Activated CD4-positive, alpha-beta memory T cell treated with anti-CD3 and anti-CD28 coated beads for 36 hours (primary cell): ENCODE data around the gene CAPN8. TPM values are rescaled to one million over a fixed set of nuclear protein-coding genes. Genes with fewer than 3 reads are reported as not detected.

Experiments
- CTCF ChIA-PET: fragments of 350-600 bp; sonication (Branson Sonifier 250); formaldehyde crosslinking; loops from one replicate; lab custom pipeline; 2021; ENCODE audit warnings: antibody characterized with exemption, inconsistent platforms; lab: Charles Lee
- POLR2A ChIA-PET: fragments of 350-600 bp; sonication (Branson Sonifier 250); formaldehyde crosslinking; loops from one replicate; lab custom pipeline; 2021; ENCODE audit warnings: antibody characterized with exemption; lab: Charles Lee
- DNase-seq: peaks from one replicate; pipeline ENCODE4 v3.0.0-alpha.2; 2020
- H3K27ac Mint-ChIP-seq: one replicate; pipeline ENCODE4 v1.8.0; 2021; ENCODE audit warnings: mixed read lengths
- H3K27me3 Mint-ChIP-seq: one replicate; pipeline ENCODE4 v1.8.0; 2021; ENCODE audit warnings: mixed read lengths
- H3K36me3 Mint-ChIP-seq: one replicate; pipeline ENCODE4 v1.8.0; 2021; ENCODE audit warnings: mixed read lengths
- H3K4me1 Mint-ChIP-seq: one replicate; pipeline ENCODE4 v1.8.0; 2021; ENCODE audit warnings: low read depth, mixed read lengths
- H3K4me3 Mint-ChIP-seq: one replicate; pipeline ENCODE4 v1.8.0; 2021; ENCODE audit warnings: mild to moderate bottlenecking, mixed read lengths
- H3K9me3 Mint-ChIP-seq: one replicate; pipeline ENCODE4 v1.8.0; 2021; ENCODE audit warnings: mixed read lengths
- intact Hi-C: fragments of 100-400 bp; cut with micrococcal nuclease; formaldehyde crosslinking; loops from one replicate; pipeline ENCODE4 v1.15.1; 2023
- total RNA-seq, 2 experiments: library from RNA; stranded (reverse); gene quantifications; one replicate each; pipeline ENCODE4 v1.2.3, GENCODE V29; 2021

CAPN8 gene
- total RNA-seq, 2 experiments from 2014 or later, result not detected

DNA sequence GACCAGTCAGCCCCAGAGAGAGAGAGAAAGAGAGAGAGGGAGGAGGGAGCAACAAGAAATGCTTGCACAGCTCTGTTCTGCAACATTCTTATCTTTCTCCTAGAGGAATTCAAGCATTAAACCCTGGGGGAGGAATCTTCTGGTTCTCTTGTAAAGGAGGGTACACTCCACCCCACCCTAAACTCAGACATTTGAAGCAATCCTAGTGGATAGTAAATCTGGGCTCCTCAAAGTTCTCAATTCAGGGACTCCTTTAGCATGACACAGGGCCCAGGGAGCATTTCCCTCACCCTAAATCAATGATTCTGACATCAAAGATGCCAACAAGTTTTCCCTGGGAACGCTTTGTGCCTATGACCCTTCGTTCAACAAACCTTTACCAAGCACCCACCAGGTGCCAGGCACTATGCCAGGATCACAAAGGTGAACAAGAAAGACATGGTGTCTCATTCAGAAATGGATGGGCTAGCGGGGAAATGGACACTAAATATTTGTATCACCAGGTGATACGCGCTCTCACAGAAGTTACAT is 35.0 kb upstream of the CAPN8 start:
- Mint-ChIP-seq H3K4me3 (no peak overlapping the region), H3K4me1 (peaks cover 35% of the 10 kb centered on the region), H3K27ac (peak overlapping the region; percentile 65), H3K27me3 (peaks cover 4% of the 10 kb centered on the region), H3K9me3 (no peaks in the 10 kb centered on the region), H3K36me3 (no peaks in the 10 kb centered on the region)
- no peak for DNase-seq
- POLR2A ChIA-PET, result interaction anchor here (1.1 kb wide), 1 partner anchor 27 kb away, joined by 5 read pairs; no protein-coding TSS in a partner anchor
- intact Hi-C loops, result loop anchor here (2.0 kb wide), 1 partner anchor 632 kb away; no protein-coding TSS in a partner anchor
- CTCF ChIA-PET, result interaction anchor here (0.5 to 5.4 kb wide), 7 partner anchors 8 to 635 kb away, joined by 3 to 189 read pairs (median 3); no protein-coding TSS in a partner anchor

DNA sequence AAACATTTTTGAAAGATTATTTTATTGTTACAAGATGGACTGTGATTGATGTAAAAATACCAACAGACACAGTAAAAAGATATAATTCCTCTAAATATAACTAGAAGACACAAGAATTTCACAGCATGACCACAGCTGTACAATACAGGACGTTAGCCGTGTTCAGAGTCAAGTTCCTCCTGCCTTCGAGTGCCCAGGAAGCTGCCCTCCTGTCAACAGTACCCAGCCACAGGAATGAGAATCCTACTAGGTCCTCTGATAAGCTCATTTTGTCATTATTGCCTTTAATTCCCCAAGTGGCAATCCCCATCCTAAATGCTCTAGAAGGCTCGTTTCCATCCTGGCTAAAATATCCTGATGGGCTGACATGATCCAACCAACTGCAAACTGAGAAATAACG is 30.4 kb upstream of the CAPN8 start:
- intact Hi-C loops, result loop anchor here (5.0 kb wide), 1 partner anchor 306 kb away; no protein-coding TSS in a partner anchor
- CTCF ChIA-PET, result interaction anchor here (0.6 to 3.1 kb wide), 24 partner anchors 10 to 671 kb away, joined by 3 to 55 read pairs (median 4); partner anchors contain the start of gene CAPN2
- H3K9me3 Mint-ChIP-seq, result no peaks in the 10 kb centered on the region
- H3K27me3 Mint-ChIP-seq, result peaks cover 4% of the 10 kb centered on the region
- no peaks in the 10 kb centered on the region for H3K36me3 Mint-ChIP-seq
- no peak for DNase-seq
- H3K4me1 Mint-ChIP-seq, result peaks cover 9% of the 10 kb centered on the region
- H3K4me3 Mint-ChIP-seq, result no peak overlapping the region
- POLR2A ChIA-PET, result no interaction called here
- H3K27ac Mint-ChIP-seq, result no peak overlapping the region

DNA sequence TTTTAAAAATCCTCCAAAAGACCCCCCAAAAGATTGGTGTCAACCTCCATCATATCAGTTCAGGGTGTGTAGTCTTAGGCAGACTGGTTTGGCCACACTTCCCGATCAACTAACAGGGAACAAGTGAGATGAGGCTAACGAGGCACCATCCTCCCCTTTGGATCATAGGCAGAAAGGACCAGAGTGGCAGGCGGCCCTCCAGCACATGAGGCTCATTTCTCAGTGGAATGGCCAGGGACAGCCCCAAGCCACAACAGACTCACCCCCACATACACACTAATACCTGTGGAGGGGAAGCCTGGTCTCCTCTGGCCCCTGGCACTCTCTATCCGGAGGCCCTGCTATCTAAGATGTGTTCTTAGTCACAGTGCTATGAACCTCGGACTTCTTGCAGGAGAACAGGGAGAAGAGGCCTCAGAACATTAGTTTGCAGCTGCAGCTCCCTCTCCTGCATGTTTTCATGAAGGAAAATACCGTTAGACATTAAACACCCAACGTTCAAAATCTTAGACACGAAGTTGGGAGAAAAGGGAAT is 29.6 kb upstream of the CAPN8 start:
- ChIA-PET CTCF (interaction anchor here (1.0 to 3.1 kb wide), 13 partner anchors 11 to 356 kb away, joined by 3 to 55 read pairs (median 6); partner anchors contain the start of gene CAPN2), POLR2A (no interaction called here)
- no peaks in the 10 kb centered on the region for H3K36me3 Mint-ChIP-seq
- peaks cover 3% of the 10 kb centered on the region for H3K4me1 Mint-ChIP-seq
- DNase-seq, result no peak
- H3K4me3 Mint-ChIP-seq, result no peak overlapping the region
- H3K27ac Mint-ChIP-seq, result no peak overlapping the region
- H3K27me3 Mint-ChIP-seq, result no peaks in the 10 kb centered on the region
- H3K9me3 Mint-ChIP-seq, result no peaks in the 10 kb centered on the region
- intact Hi-C loops, result loop anchor here (5.0 kb wide), 1 partner anchor 307 kb away; no protein-coding TSS in a partner anchor

DNA sequence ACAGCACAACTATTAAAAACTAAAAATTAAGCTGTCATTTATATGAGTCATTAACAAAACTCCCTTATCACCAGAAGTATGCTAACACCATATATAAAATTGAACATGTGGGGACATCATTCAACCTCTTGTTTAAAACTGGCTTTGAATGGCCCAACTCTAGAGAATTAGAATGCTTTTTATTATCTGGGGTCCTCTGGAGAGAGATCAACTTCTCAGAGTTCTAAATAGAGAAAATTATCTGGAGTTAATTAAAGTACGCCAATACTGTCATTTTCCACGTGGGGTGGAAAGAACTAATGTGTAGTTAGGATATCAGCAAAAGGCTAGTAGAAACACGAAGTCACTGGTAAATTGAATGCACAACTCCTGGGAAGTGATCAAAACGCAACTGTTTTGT is 25.6 kb upstream of the CAPN8 start:
- Mint-ChIP-seq H3K27ac (no peak overlapping the region), H3K9me3 (no peaks in the 10 kb centered on the region), H3K27me3 (peaks cover 5% of the 10 kb centered on the region), H3K4me3 (no peak overlapping the region), H3K4me1 (no peaks in the 10 kb centered on the region), H3K36me3 (no peaks in the 10 kb centered on the region)
- no peak for DNase-seq
- ChIA-PET CTCF (interaction anchor here (1.0 kb wide), 1 partner anchor 58 kb away, joined by 3 read pairs; no protein-coding TSS in a partner anchor), POLR2A (no interaction called here)
- intact Hi-C loops, result no loop called here

DNA sequence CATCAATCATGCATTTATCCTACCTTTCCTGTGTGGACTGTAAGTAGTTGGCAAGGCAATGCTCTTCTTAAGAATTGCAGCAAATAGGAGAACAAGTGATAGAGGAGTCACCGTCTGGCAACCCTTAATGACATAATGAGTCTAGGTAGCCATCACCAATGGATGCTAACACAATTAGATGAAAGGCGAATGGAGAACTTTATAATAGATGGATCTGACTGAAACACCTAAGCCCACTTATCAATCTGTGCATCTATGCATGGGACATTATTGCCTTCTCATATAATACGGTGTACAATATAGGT is 18.9 kb upstream of the CAPN8 start:
- H3K27ac Mint-ChIP-seq, result no peak overlapping the region
- POLR2A ChIA-PET, result no interaction called here
- no peaks in the 10 kb centered on the region for H3K36me3 Mint-ChIP-seq
- no peaks in the 10 kb centered on the region for H3K4me1 Mint-ChIP-seq
- H3K27me3 Mint-ChIP-seq, result peaks cover 6% of the 10 kb centered on the region
- intact Hi-C loops, result loop anchor here (5.0 kb wide), 2 partner anchors 152 to 552 kb away; no protein-coding TSS in a partner anchor
- no peak overlapping the region for H3K4me3 Mint-ChIP-seq
- CTCF ChIA-PET, result interaction anchor here (0.8 to 3.0 kb wide), 9 partner anchors 10 to 595 kb away, joined by 3 to 31 read pairs (median 3); no protein-coding TSS in a partner anchor
- no peak for DNase-seq
- H3K9me3 Mint-ChIP-seq, result no peaks in the 10 kb centered on the region

DNA sequence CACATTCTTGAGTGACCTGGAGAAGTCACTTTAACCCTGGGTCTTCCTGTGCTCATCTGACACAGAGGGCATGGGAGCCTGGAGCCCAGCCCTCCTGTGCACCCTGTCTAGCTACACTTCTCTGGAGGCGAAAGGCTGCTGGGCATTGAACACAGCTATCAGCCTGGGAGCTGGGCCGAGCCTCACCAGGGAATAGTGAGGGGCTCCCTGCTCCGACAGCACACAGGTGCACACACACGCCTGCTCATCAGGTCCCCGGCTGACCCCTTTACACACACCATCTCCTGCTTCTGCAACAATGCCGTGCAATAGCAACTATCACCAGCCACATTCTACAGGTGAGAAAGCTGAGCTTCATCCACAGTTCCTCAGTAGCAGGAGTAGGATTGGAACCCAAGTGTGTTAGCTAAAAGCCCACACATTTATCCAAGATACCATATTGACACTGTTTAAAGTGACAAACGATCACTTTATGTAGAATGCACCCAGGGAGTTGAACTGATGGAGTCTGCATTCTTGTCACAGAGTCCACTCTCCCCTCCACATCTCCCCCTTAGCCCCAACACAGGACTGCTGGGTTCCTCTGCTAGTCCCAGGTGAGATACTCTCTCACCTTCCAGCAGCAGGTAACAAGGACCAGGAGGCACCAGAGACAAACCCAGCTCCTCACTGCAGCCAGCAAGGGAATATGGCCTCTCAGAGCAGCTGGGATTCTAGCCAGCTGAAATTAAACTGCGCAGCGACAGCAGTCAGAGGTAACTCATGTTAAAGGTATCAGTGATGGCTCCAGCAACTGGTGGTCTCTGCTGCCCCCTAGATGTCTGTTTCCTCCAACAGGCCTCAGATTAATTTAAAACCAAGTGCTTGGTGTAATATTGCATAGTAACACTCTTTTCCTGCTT is 18.3 kb upstream of the CAPN8 start:
- Mint-ChIP-seq H3K4me1 (no peaks in the 10 kb centered on the region), H3K27me3 (peaks cover 2% of the 10 kb centered on the region), H3K4me3 (no peak overlapping the region), H3K36me3 (no peaks in the 10 kb centered on the region), H3K9me3 (no peaks in the 10 kb centered on the region), H3K27ac (no peak overlapping the region)
- peak; percentile 64 for DNase-seq
- intact Hi-C loops, result loop anchor here (5.0 kb wide), 2 partner anchors 152 to 552 kb away; no protein-coding TSS in a partner anchor
- ChIA-PET CTCF (interaction anchor here (0.8 to 3.0 kb wide), 13 partner anchors 9 to 594 kb away, joined by 3 to 31 read pairs (median 3); no protein-coding TSS in a partner anchor), POLR2A (no interaction called here)

DNA sequence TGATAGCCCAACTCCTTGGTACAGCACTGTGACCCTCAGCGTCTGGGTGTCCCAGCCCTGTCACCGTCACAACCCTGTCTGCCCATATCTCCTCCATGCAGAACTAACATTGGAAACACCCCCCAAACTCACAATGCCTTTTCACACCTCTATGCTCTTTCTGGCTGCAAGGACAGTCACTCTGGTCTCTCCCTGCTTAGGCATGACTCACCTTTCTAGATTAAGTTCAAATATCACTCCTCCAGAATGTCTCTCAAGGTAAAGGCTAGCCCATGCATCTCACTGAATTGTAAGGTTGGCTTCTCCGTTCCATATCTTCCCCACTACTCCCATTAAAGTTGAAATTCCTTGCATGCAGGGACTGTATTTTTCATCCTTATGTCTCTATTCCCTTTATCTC is 17.0 kb upstream of the CAPN8 start:
- H3K9me3 Mint-ChIP-seq, result no peaks in the 10 kb centered on the region
- no peak overlapping the region for H3K4me3 Mint-ChIP-seq
- H3K27ac Mint-ChIP-seq, result no peak overlapping the region
- no peaks in the 10 kb centered on the region for H3K4me1 Mint-ChIP-seq
- intact Hi-C loops, result loop anchor here (5.0 kb wide), 2 partner anchors 150 to 550 kb away; no protein-coding TSS in a partner anchor
- H3K27me3 Mint-ChIP-seq, result peaks cover 1% of the 10 kb centered on the region
- no peaks in the 10 kb centered on the region for H3K36me3 Mint-ChIP-seq
- no peak for DNase-seq
- ChIA-PET CTCF (interaction anchor here (3.0 kb wide), 2 partner anchors 14 to 549 kb away, joined by 17 to 31 read pairs; no protein-coding TSS in a partner anchor), POLR2A (no interaction called here)

DNA sequence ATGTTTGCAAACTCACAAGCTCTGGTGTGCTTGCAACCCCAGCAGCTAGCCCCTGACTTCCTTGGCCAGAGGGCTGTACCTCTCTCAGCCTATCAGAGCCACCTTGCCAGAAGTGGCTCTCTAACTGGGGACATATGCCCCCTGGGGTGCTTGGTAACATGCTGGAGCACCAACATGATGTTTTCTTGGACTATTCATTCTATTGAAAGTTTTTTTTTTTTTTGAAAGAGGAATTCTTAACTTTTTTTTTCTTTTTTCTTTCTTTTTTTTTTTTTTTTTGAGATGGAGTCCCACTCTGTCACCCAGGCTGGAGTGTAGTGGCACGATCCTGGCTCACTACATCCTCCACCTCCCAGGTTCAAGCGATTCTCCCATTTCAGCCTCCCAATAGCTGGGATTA is 14.7 kb upstream of the CAPN8 start:
- H3K4me1 Mint-ChIP-seq, result no peaks in the 10 kb centered on the region
- intact Hi-C loops, result loop anchor here (5.0 kb wide), 2 partner anchors 148 to 548 kb away; no protein-coding TSS in a partner anchor
- no peak for DNase-seq
- peaks cover 5% of the 10 kb centered on the region for H3K9me3 Mint-ChIP-seq
- H3K4me3 Mint-ChIP-seq, result no peak overlapping the region
- CTCF ChIA-PET, result interaction anchor here (0.9 to 1.8 kb wide), 3 partner anchors 15 to 547 kb away, joined by 3 to 6 read pairs (median 4); no protein-coding TSS in a partner anchor
- POLR2A ChIA-PET, result no interaction called here
- peaks cover 1% of the 10 kb centered on the region for H3K27me3 Mint-ChIP-seq
- no peak overlapping the region for H3K27ac Mint-ChIP-seq
- no peaks in the 10 kb centered on the region for H3K36me3 Mint-ChIP-seq

DNA sequence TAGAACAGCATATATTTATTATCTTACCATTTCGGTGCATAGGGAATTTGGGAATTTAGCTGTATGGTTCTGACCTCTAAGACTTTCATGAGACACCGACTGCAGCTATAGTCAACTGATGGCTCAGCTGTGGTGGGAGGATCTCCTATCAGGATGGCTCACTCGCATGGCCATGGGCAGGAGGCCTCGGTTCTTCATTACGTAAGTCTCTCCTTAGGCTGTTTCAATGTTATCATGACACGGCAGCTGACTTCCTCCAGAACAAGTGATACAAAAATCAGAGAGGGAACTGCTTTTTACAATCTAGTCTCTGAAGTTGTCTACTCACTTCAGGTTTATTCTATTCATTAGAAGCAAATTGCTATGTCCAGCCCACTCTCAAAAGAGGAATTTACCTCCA is 13.3 kb upstream of the CAPN8 start:
- H3K36me3 Mint-ChIP-seq, result peaks cover 6% of the 10 kb centered on the region
- DNase-seq, result no peak
- no peaks in the 10 kb centered on the region for H3K4me1 Mint-ChIP-seq
- peaks cover 1% of the 10 kb centered on the region for H3K27me3 Mint-ChIP-seq
- intact Hi-C loops, result no loop called here
- no peak overlapping the region for H3K4me3 Mint-ChIP-seq
- H3K27ac Mint-ChIP-seq, result no peak overlapping the region
- ChIA-PET CTCF (interaction anchor here (0.8 kb wide), 1 partner anchor 148 kb away, joined by 3 read pairs; no protein-coding TSS in a partner anchor), POLR2A (no interaction called here)
- H3K9me3 Mint-ChIP-seq, result peaks cover 19% of the 10 kb centered on the region

DNA sequence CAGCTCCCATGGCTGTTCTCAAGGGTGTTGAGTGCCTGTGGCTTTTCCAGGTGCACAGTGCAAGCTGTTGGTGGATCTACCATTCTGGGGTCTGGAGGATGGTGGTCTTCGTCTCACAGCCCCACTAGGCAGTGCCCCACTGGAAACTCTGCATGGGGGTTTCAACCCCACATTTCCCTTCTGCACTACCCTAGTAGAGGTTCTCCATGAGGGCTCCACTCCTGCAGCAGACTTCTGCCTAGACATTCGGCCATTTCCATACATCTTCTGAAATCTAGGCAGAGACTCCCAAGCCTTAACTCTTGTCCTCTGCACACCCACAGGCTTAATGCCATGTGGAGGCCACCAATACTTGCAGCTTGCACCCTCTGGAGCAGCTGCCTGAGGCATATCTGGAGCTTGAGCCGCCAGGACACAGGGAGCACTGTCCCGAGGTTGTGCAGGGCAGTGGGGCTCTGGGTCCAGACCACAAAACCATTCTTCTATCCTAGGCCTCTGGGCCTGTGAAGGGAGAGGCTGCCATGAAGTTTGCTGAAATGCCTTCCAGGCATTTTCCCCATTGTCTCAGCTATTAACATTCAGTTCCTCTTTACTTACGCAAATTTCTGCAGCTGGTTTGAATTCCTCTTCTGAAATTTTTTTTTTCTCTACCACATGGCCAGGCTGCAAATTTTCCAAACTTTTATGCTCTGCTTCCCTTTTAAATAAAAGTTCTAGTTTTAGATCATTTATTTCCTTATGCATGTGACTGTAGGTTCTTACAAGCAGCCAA is 8.8 kb upstream of the CAPN8 start:
- intact Hi-C loops, result no loop called here
- no peaks in the 10 kb centered on the region for H3K27me3 Mint-ChIP-seq
- no peak overlapping the region for H3K4me3 Mint-ChIP-seq
- no peak overlapping the region for H3K27ac Mint-ChIP-seq
- H3K4me1 Mint-ChIP-seq, result no peaks in the 10 kb centered on the region
- CTCF ChIA-PET, result interaction anchor here (1.1 kb wide), 1 partner anchor 10 kb away, joined by 3 read pairs; no protein-coding TSS in a partner anchor
- peaks cover 19% of the 10 kb centered on the region for H3K9me3 Mint-ChIP-seq
- no peak for DNase-seq
- H3K36me3 Mint-ChIP-seq, result peaks cover 6% of the 10 kb centered on the region
- POLR2A ChIA-PET, result no interaction called here
